CD14-positive monocyte (primary cell): ENCODE results near the gene ZSCAN5A. TPM values are rescaled to one million over a fixed set of nuclear protein-coding genes. Genes with fewer than 3 reads are reported as not detected.

Source experiments
- DNase-seq, 3 donors: peaks; one replicate each; pipeline ENCODE4 v3.0.0-alpha.2; 2011 to 2022
- H2AFZ ChIP-seq: 2 replicates; pipeline ENCODE4 v1.6.0; 2012; ENCODE audit warnings: mild to moderate bottlenecking, low read depth, low read length, inconsistent platforms; ENCODE audit not compliant: insufficient read depth, poor library complexity, severe bottlenecking
- H3K27ac ChIP-seq, 2 donors: 1 replicate in 1 of 2; 2 replicates in 1 of 2; pipeline ENCODE4 v1.5.1; 2012 to 2013; ENCODE audit warnings: low read length in 2 of 2, control low read depth in 1 of 2, inconsistent platforms in 1 of 2, low read depth in 1 of 2, mild to moderate bottlenecking in 1 of 2
- H3K27me3 ChIP-seq, 2 donors: one replicate each; pipeline versions ENCODE4 v1.6.0 to v1.6.1; 2011 to 2013; ENCODE audit warnings: low read length in 2 of 2; ENCODE audit not compliant: control insufficient read depth in 2 of 2, insufficient read depth in 2 of 2
- H3K36me3 ChIP-seq, 2 donors: replicated peaks in 1 of 2; 1 replicate in 1 of 2; 2 replicates in 1 of 2; pipeline versions ENCODE4 v1.5.1 to v1.6.1; 2012 to 2013; ENCODE audit warnings: low read length in 2 of 2, control low read depth in 1 of 2, inconsistent platforms in 1 of 2, mild to moderate bottlenecking in 1 of 2; ENCODE audit not compliant: insufficient read depth in 2 of 2, control insufficient read depth in 1 of 2
- H3K4me1 ChIP-seq, 2 donors: 1 replicate in 1 of 2; 2 replicates in 1 of 2; pipeline versions ENCODE4 v1.5.1 to v1.6.1; 2012 to 2013; ENCODE audit warnings: low read length in 2 of 2, control low read depth in 1 of 2, inconsistent platforms in 1 of 2, mild to moderate bottlenecking in 1 of 2, moderate library complexity in 1 of 2; ENCODE audit not compliant: insufficient read depth in 2 of 2, control insufficient read depth in 1 of 2
- H3K4me2 ChIP-seq: replicated peaks from 2 replicates; pipeline ENCODE3; 2012; ENCODE audit warnings: low read length, moderate library complexity, mild to moderate bottlenecking; ENCODE audit not compliant: poor library complexity, severe bottlenecking; ENCODE audit errors: extremely low read depth
- H3K4me3 ChIP-seq, 3 experiments: fragments of 200-600 bp in 1 of 3; sonication (generic) in 1 of 3; replicated peaks in 1 of 3; 1 replicate in 2 of 3; 2 replicates in 1 of 3; pipeline ENCODE4 v1.5.1; 2011 to 2013; ENCODE audit warnings: low read length in 3 of 3, mild to moderate bottlenecking in 3 of 3, control low read depth in 2 of 3, low read depth in 2 of 3, inconsistent platforms in 1 of 3, moderate library complexity in 1 of 3
- H3K79me2 ChIP-seq: 2 replicates; pipeline ENCODE4 v1.6.0; 2012; ENCODE audit warnings: mild to moderate bottlenecking, control low read depth, inconsistent platforms, low read length, moderate library complexity; ENCODE audit not compliant: insufficient read depth
- H3K9ac ChIP-seq: 2 replicates; pipeline ENCODE4 v1.6.0; 2017; ENCODE audit warnings: low read length, mild to moderate bottlenecking; ENCODE audit not compliant: insufficient read depth, poor library complexity, severe bottlenecking
- H3K9me3 ChIP-seq, 2 donors: replicated peaks in 1 of 2; 1 replicate in 1 of 2; 2 replicates in 1 of 2; pipeline versions ENCODE4 v1.5.1 to v1.6.1; 2012 to 2013; ENCODE audit warnings: low read length in 2 of 2, control low read depth in 1 of 2; ENCODE audit not compliant: control insufficient read depth in 1 of 2, insufficient read depth in 1 of 2
- H4K20me1 ChIP-seq: 2 replicates; pipeline ENCODE4 v1.6.0; 2012; ENCODE audit warnings: mild to moderate bottlenecking, low read length, control low read depth, moderate library complexity; ENCODE audit not compliant: insufficient read depth
- H3K27ac Mint-ChIP-seq, 7 donors: one replicate each; pipeline ENCODE4 v1.8.0; 2020; ENCODE audit warnings: mild to moderate bottlenecking in 7 of 7, mixed read lengths in 7 of 7, moderate library complexity in 6 of 7, inconsistent platforms in 2 of 7
- H3K27me3 Mint-ChIP-seq, 3 donors: one replicate each; pipeline ENCODE4 v1.8.0; 2021 to 2022; ENCODE audit warnings: low read depth in 3 of 3, mild to moderate bottlenecking in 3 of 3, mixed read lengths in 3 of 3, moderate library complexity in 3 of 3, inconsistent platforms in 1 of 3
- H3K36me3 Mint-ChIP-seq, 2 donors: one replicate each; pipeline ENCODE4 v1.8.0; 2020; ENCODE audit warnings: mixed read lengths in 2 of 2, inconsistent platforms in 1 of 2, mild to moderate bottlenecking in 1 of 2
- H3K4me1 Mint-ChIP-seq: one replicate; pipeline ENCODE4 v1.8.0; 2020; ENCODE audit warnings: mild to moderate bottlenecking, mixed read lengths
- H3K4me3 Mint-ChIP-seq, 2 donors: one replicate each; pipeline ENCODE4 v1.8.0; 2020; ENCODE audit warnings: mild to moderate bottlenecking in 2 of 2, mixed read lengths in 2 of 2, moderate library complexity in 1 of 2
- H3K9me3 Mint-ChIP-seq, 7 donors: one replicate each; pipeline ENCODE4 v1.8.0; 2020 to 2022; ENCODE audit warnings: mixed read lengths in 7 of 7, mild to moderate bottlenecking in 6 of 7, moderate library complexity in 6 of 7, inconsistent platforms in 2 of 7
- WGBS: methylation state at CpG from one replicate; pipeline ENCODE4 v1.1.5; 2013; ENCODE audit warnings: missing lambda C conversion rate; ENCODE audit not compliant: insufficient coverage; 5-methylcytosine and 5-hydroxymethylcytosine counted together
- intact Hi-C, 2 donors: fragments of 100-400 bp; cut with micrococcal nuclease; formaldehyde crosslinking; loops; one replicate each; pipeline versions ENCODE4 v1.15.0 to v1.15.1; 2023
- polyA plus RNA-seq, 3 donors: library from polyadenylated mRNA; depleted of rRNA in 1 of 3; unstranded in 2 of 3; stranded (reverse) in 1 of 3; fragments of 300-500 nt in 2 of 3; fragments of >200 nt in 1 of 3; fragmentation: Illumina TruSeq in 2 of 3; gene quantifications; 1 replicate in 2 of 3; 2 replicates in 1 of 3; pipeline ENCODE4 v1.2.3, GENCODE V29; 2012 to 2021
- TF ChIP-seq, protein P1 (sequence below): fragments of 200-600 bp; IDR thresholded peaks from one replicate; pipeline ENCODE4 v1.8.0; 2022; ENCODE audit warnings: antibody characterized with exemption, mild to moderate bottlenecking

Gene ZSCAN5A
- polyA plus RNA-seq, 3 donors: 5.3 to 11.3 (median 6.3) TPM

DNA sequence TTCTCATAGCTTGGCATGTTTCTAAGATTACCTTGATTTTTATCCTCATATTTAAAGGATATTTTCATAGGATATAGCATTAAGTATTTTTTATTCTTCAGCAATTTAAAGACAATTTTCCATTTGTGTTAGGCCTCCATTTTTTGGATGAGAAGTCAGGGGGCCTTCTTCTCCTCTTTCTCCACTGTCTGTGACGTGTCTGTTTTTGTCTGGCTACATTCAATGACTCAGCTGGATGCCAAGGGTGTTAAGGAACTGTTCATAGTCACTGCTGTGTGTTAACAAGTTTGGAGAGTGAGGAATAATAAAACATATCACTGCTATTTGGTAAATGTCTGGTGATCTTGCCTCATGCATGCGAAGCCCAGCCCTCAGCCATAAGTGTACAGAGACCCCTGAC lies 42.3 kb upstream of the ZSCAN5A start:
- 83% methylated on average over 1 of the region's 2 CpGs for WGBS
- Mint-ChIP-seq H3K27me3 (no peaks in the 10 kb centered on the region), H3K4me1 (no peaks in the 10 kb centered on the region), H3K9me3 (peaks cover 20 to 42% (median 37%) of the 10 kb centered on the region in 7 donors), H3K27ac (no peak overlapping the region), H3K36me3 (no peaks in the 10 kb centered on the region), H3K4me3 (no peak overlapping the region)
- Histone ChIP-seq H3K27me3 (no peaks in the 10 kb centered on the region), H2AFZ (no peak overlapping the region), H3K9me3 (peaks cover 8 to 21% of the 10 kb centered on the region in 2 donors), H3K4me1 (no peaks in the 10 kb centered on the region), H3K4me2 (no peak overlapping the region), H3K9ac (no peak overlapping the region), H4K20me1 (no peaks in the 10 kb centered on the region), H3K4me3 (no peak overlapping the region), H3K79me2 (no peaks in the 10 kb centered on the region), H3K36me3 (no peaks in the 10 kb centered on the region), H3K27ac (no peak overlapping the region)
- TF ChIP-seq, protein P1, sequence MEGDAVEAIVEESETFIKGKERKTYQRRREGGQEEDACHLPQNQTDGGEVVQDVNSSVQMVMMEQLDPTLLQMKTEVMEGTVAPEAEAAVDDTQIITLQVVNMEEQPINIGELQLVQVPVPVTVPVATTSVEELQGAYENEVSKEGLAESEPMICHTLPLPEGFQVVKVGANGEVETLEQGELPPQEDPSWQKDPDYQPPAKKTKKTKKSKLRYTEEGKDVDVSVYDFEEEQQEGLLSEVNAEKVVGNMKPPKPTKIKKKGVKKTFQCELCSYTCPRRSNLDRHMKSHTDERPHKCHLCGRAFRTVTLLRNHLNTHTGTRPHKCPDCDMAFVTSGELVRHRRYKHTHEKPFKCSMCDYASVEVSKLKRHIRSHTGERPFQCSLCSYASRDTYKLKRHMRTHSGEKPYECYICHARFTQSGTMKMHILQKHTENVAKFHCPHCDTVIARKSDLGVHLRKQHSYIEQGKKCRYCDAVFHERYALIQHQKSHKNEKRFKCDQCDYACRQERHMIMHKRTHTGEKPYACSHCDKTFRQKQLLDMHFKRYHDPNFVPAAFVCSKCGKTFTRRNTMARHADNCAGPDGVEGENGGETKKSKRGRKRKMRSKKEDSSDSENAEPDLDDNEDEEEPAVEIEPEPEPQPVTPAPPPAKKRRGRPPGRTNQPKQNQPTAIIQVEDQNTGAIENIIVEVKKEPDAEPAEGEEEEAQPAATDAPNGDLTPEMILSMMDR: no peak
- DNase-seq: no peak
- intact Hi-C loops: no loop called here

DNA sequence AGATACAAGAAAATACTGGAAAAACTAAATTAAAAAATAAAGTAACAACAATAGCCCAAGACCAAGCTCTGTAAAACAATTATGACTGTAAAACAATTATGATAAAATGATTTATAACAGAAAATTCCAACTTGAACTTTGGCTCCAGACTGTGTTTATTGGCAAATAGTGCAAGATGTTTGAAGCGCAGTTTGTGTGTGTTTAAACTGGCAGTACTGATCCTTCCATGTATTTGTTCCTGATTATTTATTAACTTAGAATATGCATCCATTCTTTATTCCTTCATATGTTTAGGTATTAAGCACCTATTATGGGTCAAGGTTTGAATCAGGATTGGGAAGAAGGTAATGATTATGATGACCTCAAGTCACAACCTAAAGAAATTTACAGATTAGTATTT lies 40.9 kb upstream of the ZSCAN5A start:
- no peak overlapping the region for H2AFZ ChIP-seq
- H4K20me1 ChIP-seq: no peaks in the 10 kb centered on the region
- H3K79me2 ChIP-seq: no peaks in the 10 kb centered on the region
- no peak overlapping the region for H3K27ac ChIP-seq
- no peaks in the 10 kb centered on the region for H3K27me3 ChIP-seq
- peaks cover 4 to 10% of the 10 kb centered on the region in 2 donors for H3K9me3 ChIP-seq
- Mint-ChIP-seq H3K9me3 (peaks cover 15 to 35% (median 25%) of the 10 kb centered on the region in 7 donors), H3K36me3 (no peaks in the 10 kb centered on the region), H3K4me3 (no peak overlapping the region), H3K27ac (no peak overlapping the region), H3K4me1 (no peaks in the 10 kb centered on the region), H3K27me3 (no peaks in the 10 kb centered on the region)
- no peaks in the 10 kb centered on the region for H3K4me1 ChIP-seq
- H3K36me3 ChIP-seq: no peaks in the 10 kb centered on the region
- no peak for DNase-seq
- no peak overlapping the region for H3K9ac ChIP-seq
- TF ChIP-seq, protein P1: no peak
- no CpG with 5 or more reads among the region's 1 CpG for WGBS
- intact Hi-C loops: no loop called here
- no peak overlapping the region for H3K4me3 ChIP-seq
- no peak overlapping the region for H3K4me2 ChIP-seq
